Measurements from ENCODE around the gene SERINC3. TPM values are rescaled to one million over a fixed set of nuclear protein-coding genes. Genes with fewer than 3 reads are reported as not detected.

Gene SERINC3
- total RNA-seq, 4 donors from 2014 or later = 94.1 to 128 (median 113) TPM

GRCh38 chr20:44448753-44449546 lies 72.9 kb downstream of the SERINC3 start:
- Histone ChIP-seq H3K4me3 (no peak overlapping the region), H3K9me3 (no peaks in the 10 kb centered on the region), H3K27me3 (no peaks in the 10 kb centered on the region), H3K4me1 (no peaks in the 10 kb centered on the region), H3K27ac (no peak overlapping the region), H3K36me3 (no peaks in the 10 kb centered on the region)
- DNase-seq (ENCODE audit: low spot score in 2 of 2) = no peak
- TF ChIP-seq POLR2AphosphoS5 (IDR thresholded peaks at IDR 0.05) = no peak
- WGBS = 65% methylated on average over 9 of the region's 9 CpGs

DNA sequence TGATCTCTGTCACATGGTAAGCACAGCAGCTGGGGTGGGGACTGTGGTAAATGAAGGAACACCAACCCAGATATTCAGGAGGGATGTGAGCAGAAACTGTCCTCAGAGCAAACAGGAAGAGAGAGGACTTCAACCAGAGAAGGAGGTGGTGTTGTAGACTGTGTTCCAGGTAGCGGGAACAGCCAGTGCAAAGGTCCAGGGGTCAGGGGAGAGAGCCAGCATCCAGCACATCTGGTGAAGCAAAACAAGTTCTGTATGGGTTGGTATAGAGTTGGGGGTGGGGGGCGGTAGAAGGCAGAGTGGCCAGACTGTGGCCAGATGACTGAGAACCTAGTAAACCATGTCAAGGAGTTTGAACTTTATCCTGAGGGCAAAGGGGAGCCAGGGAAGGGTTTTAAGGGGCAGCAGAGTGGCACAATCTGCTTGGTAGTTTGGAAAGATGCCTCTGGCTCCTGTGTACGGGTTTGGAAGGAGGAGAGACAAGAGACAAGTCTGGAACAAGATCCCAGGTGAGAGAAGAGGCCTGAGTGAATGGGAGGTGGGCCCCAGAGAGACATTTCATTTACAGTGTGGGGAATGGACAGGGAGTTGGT lies 73.9 kb downstream of the SERINC3 start:
- Histone ChIP-seq H3K4me3 (no peak overlapping the region), H3K27ac (no peak overlapping the region), H3K9me3 (no peaks in the 10 kb centered on the region), H3K4me1 (no peaks in the 10 kb centered on the region), H3K27me3 (peaks cover 2% of the 10 kb centered on the region), H3K36me3 (no peaks in the 10 kb centered on the region)
- no peak for DNase-seq (ENCODE audit: low spot score in 2 of 2)
- 88% methylated on average over 3 of the region's 3 CpGs for WGBS
- TF ChIP-seq CTCF (IDR thresholded peaks at IDR 0.05) (no peak), POLR2AphosphoS5 (IDR thresholded peaks at IDR 0.05) (no peak), EP300 (IDR thresholded peaks at IDR 0.05) (no peak), POLR2A (IDR thresholded peaks at IDR 0.05) (no peak)

Other genes with a start within 250 kb of the SERINC3 start
- 10 to 100 TPM; 10.4 to 15.9 (median 13.2) TPM for gene FITM2, start 210.9 kb downstream of the SERINC3 start, total RNA-seq
- not detected for gene R3HDML, start 185.0 kb downstream of the SERINC3 start, total RNA-seq
- not detected for gene HNF4A, start 166.4 kb downstream of the SERINC3 start, total RNA-seq
- 10 to 100 TPM; 13.6 to 38.5 (median 29.4) TPM for gene TTPAL, start 46.2 kb downstream of the SERINC3 start, total RNA-seq
- 10 to 100 TPM; 17.2 to 40.8 (median 32.0) TPM for gene PKIG, start 60.5 kb upstream of the SERINC3 start, total RNA-seq
- gene ADA, start 129.6 kb upstream of the SERINC3 start, total RNA-seq = 1 to 10 TPM; 4.1 to 9.4 (median 7.8) TPM
- gene CCN5, start 193.3 kb upstream of the SERINC3 start, total RNA-seq = 100 to 1,000 TPM in 2 of 4 donors, 10 to 100 TPM in 2; 40.1 to 137 (median 87.9) TPM
- 1 to 10 TPM in 3 of 4 donors, under 1 TPM in 1; 0.57 to 1.9 (median 1.4) TPM for gene KCNK15, start 223.8 kb upstream of the SERINC3 start, total RNA-seq

All from suprapubic skin (tissue), 4 donors.